DOHH2 (cell line): ENCODE measurements around the gene SAT2.

Experiments
- EZH2phosphoT487 ChIP-seq: fragments of 200-600 bp; sonication (generic); IDR thresholded peaks from 2 replicates; pipeline ENCODE4 v1.6.1; 2017; ENCODE audit warnings: borderline replicate concordance, mild to moderate bottlenecking, antibody characterized with exemption, low read length, moderate library complexity, mixed read lengths
- TF ChIP-seq, protein P1 (sequence below): fragments of 200-600 bp; sonication (generic); IDR thresholded peaks from one replicate; pipeline ENCODE4 v1.5.1; 2014; ENCODE audit warnings: antibody characterized with exemption, mild to moderate bottlenecking, low read depth, low read length; ENCODE audit not compliant: poor library complexity, severe bottlenecking

DNA sequence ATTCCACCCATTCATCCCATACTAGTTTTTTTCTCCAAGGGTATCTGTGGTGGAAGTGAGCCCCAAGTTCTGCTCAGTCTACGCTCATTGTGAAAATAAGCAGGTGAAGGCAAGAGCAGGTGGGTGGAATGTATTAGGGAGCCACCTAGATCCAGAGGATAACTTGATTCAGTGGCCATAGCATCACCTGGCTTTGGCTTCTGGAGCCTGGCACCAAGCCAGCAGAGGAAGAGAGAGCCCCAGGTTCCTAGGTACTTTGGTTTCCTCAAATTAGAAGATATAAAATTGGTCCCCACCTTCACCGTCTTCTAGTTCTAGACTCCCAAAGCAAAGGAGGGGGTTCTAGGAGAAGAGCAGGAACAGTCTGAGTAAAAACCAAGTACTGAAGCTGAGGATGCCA is 17.0 kb downstream of the SAT2 start:
- TF ChIP-seq, protein P1, sequence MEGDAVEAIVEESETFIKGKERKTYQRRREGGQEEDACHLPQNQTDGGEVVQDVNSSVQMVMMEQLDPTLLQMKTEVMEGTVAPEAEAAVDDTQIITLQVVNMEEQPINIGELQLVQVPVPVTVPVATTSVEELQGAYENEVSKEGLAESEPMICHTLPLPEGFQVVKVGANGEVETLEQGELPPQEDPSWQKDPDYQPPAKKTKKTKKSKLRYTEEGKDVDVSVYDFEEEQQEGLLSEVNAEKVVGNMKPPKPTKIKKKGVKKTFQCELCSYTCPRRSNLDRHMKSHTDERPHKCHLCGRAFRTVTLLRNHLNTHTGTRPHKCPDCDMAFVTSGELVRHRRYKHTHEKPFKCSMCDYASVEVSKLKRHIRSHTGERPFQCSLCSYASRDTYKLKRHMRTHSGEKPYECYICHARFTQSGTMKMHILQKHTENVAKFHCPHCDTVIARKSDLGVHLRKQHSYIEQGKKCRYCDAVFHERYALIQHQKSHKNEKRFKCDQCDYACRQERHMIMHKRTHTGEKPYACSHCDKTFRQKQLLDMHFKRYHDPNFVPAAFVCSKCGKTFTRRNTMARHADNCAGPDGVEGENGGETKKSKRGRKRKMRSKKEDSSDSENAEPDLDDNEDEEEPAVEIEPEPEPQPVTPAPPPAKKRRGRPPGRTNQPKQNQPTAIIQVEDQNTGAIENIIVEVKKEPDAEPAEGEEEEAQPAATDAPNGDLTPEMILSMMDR, result no peak
- TF ChIP-seq EZH2phosphoT487, result no peak
